Hematopoietic multipotent progenitor cell treated with erythropoietin and hydrocortisone succinate and interleukin-3 and kit ligand, for 15 days (in vitro differentiated cells): ENCODE results near the gene ZNF519.
"Not testable (repeated sequence)": the region's sequence is repeated elsewhere in the genome, so short reads cannot be mapped to it uniquely, and the experiment has no call there.

Experiments used
- DNase-seq: peaks from one replicate; pipeline ENCODE4 v3.0.0-alpha.2; 2015; ENCODE audit warnings: low spot score

Gene ZNF519

GRCh38 chr18:14147935-14148865, 16.0 kb upstream of the ZNF519 start:
- not testable (repeated sequence) for DNase-seq

DNA sequence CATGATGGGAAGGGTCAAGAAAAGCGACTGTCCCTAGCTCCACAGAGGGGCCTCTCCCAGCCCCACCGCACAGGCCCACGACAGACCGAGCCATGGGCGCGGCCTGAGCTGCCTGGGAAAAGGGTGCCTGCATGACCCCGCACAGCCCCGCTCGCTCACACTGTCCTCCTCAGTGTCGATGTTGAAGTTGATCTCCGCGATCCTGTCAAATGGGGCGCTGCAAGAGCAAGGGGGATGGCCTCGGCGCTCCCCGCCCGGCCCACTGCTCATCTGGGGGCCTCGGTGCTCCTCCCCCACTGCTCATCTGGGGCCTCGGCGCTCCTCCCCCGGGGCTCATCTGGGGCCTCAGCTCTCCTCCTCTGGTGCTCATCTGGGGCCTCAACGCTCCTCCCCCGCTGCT, 14.5 kb upstream of the ZNF519 start:
- not testable (repeated sequence) for DNase-seq

DNA sequence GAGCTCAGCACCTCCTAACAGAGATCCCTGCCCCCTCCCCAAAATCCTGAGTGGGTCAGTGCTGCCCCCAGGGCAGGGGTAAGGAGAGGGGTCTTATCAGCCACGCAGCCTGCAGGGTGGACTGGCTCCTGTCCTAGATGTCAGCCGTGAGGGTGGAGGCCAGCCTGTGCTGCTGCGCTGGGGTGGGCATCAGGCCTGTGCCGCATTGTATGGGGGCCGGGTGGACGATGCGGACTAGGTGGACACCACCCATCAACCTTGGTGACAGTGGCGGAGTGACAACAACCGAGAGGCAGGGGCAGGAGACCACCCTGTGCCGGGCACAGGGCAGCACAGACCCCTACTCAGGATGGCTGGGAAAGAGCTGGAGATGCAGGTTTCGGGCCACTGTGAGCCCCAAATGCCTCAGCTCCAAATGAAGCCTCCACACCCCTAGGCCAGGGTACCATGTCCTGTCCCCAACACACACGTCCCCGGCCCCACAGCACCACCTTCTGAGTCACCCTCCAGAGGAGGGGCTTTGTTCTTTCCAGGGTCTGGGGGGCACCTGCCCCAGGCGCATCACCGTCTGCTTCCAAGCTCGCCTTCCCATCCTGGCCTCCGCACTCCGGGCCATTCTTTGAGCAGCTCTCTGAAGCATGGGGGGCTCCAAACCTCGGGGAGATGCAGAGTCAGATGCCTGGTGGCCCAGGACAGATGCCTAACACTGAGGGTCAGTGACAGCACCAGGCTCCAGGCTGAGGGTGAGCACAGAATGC, 13.5 kb upstream of the ZNF519 start:
- DNase-seq, result not testable (repeated sequence)

- DNase-seq, result not testable (repeated sequence)
Observed at GRCh38 chr18:14145021-14145420, 12.8 kb upstream of the ZNF519 start.

DNA sequence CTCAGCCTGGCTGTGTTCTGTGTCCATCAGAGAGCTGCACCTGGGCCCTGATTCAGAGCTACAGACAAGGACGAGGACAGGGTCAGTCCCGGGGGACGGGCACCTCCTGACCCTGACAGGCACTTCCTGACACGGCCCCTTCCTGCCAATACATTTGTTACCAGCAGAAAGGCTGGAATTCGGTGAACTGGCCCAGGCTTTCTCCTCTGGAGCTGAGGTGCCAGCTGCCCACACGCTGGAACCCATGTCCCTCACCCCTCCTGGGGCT, 12.3 kb upstream of the ZNF519 start:
- no peak for DNase-seq

GRCh38 chr18:14143871-14144627, 11.8 kb upstream of the ZNF519 start:
- DNase-seq, result not testable (repeated sequence)

DNA sequence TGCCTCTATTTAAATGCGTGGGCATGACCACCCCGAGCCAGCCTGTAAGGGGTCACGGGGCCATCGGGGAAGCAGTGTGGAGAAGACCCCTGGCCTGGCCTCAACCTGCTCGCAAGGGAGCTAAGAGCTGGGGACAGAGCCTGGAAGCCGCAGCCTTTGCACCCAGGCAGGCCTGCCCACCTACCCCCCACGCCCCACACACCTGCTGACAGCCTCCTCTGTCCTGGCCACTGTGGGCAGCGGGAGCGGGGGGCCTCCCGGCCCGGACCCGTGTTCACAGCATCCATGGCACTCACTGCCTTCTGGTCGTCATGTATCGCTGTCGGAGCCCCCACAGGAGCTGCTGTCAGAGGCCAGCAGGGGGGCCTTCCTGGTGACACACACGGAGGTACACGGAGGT, 11.2 kb upstream of the ZNF519 start:
- not testable (repeated sequence) for DNase-seq

DNA sequence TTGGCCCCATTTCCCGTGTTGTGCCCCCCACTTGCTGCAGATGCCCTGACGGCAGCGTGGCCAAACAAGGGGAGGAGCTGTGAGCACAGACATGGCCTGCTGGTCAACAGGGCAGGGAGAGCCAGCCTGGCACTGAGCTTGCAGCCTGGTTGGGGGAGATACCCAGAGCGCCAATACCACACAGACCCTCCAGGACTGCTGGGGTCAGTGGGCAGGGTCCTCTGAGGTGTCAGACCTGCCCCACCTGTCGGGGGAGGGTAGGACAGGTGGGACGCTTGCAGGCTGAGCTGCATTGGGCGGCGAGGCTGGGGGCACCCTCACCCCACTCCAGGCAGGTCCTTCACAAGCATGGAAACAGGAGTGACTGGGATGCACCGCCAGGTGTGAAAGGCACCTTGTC, 9.9 kb upstream of the ZNF519 start:
- DNase-seq, result not testable (repeated sequence)

DNA sequence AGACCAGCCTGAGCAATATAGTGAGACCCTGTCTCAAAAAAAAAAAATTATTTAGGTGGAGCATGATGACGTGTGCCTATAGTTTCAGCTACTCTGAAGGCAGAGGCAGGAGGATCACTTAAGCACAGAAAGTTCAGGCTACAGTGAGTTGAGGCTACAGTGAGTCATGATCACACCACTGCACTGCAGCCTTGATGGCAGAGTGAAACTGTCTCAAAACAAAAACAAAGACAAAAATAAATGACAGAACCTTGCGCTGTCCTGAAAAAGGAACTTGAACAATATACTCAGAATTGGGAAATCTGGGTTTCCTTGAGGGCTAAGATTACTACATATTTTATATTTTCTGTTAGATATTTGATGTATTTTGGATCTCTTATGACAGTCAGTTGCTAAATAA, 7.3 kb upstream of the ZNF519 start:
- not testable (repeated sequence) for DNase-seq

- DNase-seq, result not testable (repeated sequence)
Observed at GRCh38 chr18:14137971-14138370, 5.7 kb upstream of the ZNF519 start.

DNA sequence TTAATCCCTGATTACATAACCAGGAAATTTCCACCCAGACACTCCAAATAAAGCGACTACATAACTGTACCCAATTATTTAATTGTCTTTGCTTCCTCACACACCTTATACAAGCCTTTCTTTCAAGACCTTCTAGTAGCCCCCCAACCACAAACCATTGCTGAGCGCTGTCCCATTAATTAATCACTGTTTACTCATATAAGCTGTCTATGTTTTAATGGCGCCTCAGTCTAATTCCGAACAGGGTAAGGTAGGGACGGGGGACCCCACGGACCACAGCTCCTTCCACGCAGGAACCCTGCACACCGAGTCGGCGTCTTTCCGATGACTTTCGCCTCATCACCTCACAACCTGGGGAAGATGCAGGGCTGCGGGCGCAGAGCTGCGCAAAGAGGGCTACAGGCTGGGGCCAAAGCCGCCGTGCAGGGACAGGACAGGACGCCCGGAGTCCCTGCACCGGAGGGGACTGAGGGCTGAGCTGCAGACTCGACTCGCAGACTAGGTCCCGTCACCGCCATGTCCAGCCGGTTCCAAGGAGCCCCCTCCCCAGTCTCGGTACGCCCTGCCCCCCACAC, 452 bp downstream of the ZNF519 start:
- DNase-seq, result not testable (repeated sequence)

GRCh38 chr18:14130804-14131203, 1.4 kb downstream of the ZNF519 start:
- not testable (repeated sequence) for DNase-seq

- DNase-seq, result no peak
Observed at GRCh38 chr18:14124689-14125088, 7.5 kb downstream of the ZNF519 start.

DNA sequence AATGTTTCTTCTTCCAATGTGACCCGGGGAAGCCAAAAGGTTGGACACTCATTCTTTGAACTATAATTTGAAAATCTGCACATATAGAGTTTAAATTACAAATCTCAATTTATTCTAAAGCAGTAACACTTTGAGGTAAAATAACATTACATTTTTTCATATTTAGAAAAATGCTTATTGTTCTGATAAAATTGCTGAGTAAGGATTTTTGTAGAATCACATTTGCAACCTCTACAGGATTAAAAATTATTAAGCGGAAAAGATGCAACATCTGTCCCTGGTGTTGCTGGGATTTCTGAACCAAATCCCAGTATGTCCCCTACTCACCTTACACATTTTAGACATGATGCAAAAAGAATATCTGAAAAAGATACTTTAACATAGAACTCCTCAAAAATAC, 10.1 kb downstream of the ZNF519 start:
- DNase-seq, result no peak

DNA sequence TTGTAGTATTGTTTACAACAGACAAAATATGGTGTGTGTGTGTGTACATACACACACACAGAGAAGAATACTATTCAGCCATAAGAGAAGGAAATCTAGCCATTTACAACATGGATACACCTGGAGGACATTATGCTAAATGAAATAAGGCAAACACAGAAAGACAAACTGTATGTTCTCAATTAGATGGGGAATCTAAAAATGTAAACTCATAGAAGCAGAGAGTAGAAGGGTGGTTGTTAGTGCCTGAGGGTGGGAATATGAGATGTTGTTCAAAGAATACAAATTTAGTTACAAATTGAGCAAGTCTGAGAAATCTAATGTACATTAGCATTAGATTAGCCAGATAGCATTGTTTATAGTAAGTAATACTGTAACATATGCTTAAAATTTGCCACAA, 11.3 kb downstream of the ZNF519 start:
- no peak for DNase-seq

- no peak for DNase-seq
Observed at GRCh38 chr18:14117606-14118005, 14.6 kb downstream of the ZNF519 start.

GRCh38 chr18:14106906-14107305, 25.3 kb downstream of the ZNF519 start:
- DNase-seq, result no peak

- no peak for DNase-seq
Observed at GRCh38 chr18:14104906-14105748, 27.1 kb downstream of the ZNF519 start.

GRCh38 chr18:14104201-14104600, 28.0 kb downstream of the ZNF519 start:
- DNase-seq, result no peak

DNA sequence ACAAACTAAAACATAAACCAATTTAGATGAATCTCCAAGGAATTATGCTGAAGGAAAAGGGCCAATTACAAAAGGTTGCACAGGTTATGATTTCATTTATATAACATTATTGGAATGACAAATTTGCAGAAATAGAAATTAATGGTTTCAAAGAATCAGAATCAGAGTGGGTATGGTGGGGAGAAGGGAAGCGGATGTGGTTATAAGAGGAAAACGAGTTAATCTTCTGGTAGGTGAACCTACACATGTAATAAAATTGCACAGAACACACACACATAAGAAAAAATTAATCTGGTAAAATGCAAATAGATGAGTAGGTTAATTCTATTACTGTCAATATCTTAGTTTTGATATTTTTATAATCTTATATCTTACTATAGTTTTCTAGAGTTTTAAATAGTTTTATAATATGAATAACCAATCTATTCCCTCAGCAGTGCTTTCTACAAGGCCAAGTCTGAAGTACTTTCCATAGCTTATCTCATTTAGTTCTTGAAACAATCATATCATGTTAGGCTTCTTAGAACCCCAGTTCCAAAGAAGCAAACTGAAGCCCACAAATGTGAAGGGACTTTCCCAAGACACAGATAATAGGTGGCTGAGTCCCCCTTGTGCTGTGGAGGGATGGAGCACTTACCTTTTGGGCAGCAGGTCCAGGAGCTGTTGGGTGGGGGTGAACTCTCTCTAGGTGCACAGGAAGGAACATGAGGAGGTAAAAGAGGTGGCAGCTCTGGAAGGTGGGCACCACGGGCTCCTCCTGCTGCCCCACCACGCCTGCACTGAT, 31.5 kb downstream of the ZNF519 start:
- DNase-seq, result no peak
